GM19043 (cell line): ENCODE results near the gene MTSS2.
"Not testable (repeated sequence)": the region's sequence is repeated elsewhere in the genome, so short reads cannot be mapped to it uniquely, and the experiment has no call there.

Experiments
- ATAC-seq: cut with Tn5 transposase; IDR thresholded peaks from one replicate; pipeline ENCODE4 v1.9.1; 2021; ENCODE audit warnings: low read depth; ENCODE audit not compliant: unreplicated experiment

Gene MTSS2

GRCh38 chr16:70676675-70677498 lies 9.0 kb downstream of the MTSS2 start:
- ATAC-seq = no peak

GRCh38 chr16:70675851-70676513 lies 9.9 kb downstream of the MTSS2 start:
- ATAC-seq = no peak

- no peak for ATAC-seq
Observed at GRCh38 chr16:70674221-70675014, 11.4 kb downstream of the MTSS2 start.

- ATAC-seq = not testable (repeated sequence)
Observed at GRCh38 chr16:70670938-70671337, 14.9 kb downstream of the MTSS2 start.

- ATAC-seq = no peak
Observed at GRCh38 chr16:70670175-70670574, 15.7 kb downstream of the MTSS2 start.

DNA sequence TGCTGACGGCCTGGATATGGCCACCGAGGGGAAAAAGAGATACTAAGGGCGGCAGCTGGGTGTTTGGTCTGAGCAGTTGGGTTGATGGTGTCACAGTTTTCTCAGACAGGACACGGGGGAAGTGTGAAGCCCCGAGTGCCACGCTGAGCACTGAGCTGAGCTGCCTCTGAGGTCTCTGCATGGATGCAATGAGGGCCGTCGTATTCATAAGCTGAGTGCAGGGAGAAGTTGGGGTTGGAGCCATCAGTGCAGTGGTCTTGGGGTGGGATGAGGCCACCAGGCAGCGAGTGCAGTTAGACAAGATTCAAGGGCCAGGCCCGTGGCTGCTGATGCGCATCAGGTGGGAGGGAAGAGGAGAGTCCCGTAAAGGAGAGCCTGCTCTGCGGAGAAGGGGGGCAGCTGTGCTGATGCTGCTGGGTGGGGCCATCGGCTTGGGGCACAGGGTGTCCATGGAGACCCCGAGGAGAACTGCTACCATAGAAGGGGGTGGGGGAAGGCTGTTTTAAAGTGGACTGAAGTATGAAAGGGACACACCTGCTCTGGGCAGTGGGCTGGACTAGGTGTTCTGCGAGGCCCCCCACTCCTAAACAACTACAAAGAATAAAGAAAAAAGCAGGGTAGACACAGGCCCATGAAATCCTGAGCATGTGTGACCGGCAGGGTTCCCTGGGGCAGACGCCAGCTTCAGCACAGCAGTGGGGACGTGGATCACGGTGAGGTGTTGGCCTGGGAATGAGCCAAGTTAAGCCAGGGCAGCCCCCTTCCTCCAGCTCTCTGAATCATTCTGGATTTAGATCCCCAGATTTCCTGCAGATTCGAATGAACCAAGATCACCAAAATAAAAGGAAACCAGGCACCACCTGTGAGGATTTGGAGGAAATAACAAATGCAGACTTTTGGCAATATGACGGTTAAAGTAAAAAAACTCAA lies 19.8 kb downstream of the MTSS2 start:
- ATAC-seq = no peak

DNA sequence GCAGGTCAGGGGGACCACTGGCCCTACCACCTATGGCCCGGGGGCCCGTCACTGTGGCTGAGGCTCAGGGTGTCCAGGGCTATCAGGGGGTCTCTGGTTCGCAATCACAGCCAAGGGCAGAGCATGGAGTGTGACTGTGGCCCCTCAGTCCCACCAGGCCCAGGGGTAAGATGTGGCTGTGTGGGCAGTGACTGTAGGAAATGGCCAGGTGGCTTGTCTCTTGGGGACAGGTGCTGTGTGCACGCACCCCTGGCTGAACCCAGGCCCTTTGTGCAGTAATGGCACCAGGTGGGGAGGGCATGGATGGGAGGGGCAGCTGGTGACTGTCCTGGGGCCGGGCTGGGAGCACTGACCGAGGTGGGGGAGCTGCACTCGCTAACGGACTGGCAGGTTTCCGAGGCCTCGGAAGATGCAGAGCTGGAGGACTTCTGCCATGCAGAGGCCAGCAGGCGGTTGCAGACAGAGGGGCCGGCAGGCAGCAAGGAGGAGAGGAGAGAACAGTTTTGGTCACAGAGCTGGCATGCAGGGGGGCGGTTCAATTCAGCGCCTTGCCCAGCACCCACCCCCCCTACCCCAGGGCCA lies 20.6 kb downstream of the MTSS2 start:
- no peak for ATAC-seq

- no peak for ATAC-seq
Observed at GRCh38 chr16:70664325-70665112, 21.3 kb downstream of the MTSS2 start.

DNA sequence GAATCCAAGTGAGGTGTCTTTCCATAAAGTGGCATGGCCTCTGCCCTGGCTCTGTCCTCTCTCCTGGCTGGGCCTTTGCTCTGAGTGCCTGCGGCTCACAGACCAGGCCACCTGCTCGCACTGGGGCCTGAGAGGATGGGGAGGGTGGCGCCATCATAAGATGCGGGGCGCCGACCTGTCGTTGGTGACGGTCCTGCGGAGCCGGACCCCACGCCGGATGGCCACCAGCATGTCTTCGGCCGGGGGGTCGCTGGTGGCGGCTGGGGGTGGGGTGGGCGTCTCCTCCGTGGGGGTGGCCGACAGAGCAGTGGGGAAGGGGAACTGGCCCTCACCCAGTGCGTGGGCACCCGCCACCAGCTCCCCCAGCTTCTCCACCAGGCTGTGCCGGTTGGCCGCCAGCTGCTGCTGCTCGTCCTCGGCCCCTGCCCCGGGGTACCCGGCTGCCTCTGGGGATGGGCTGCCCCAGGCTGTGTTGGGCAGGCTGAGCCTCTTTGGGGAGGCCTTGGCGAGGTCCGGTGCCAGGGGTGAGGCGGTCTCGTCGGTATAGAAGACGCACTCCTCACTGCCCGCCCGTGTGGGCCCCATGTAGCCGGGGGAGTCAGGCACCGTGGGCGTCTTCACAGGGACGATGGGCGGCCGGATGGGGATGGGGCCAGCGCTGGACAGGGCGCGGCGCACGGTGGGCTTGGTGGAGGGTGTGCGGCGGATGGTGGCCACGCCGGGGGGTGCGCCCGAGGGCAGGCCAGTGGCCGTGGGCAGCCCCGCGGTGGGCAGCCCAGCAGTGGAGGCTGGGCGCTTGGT lies 22.1 kb downstream of the MTSS2 start:
- ATAC-seq = no peak

DNA sequence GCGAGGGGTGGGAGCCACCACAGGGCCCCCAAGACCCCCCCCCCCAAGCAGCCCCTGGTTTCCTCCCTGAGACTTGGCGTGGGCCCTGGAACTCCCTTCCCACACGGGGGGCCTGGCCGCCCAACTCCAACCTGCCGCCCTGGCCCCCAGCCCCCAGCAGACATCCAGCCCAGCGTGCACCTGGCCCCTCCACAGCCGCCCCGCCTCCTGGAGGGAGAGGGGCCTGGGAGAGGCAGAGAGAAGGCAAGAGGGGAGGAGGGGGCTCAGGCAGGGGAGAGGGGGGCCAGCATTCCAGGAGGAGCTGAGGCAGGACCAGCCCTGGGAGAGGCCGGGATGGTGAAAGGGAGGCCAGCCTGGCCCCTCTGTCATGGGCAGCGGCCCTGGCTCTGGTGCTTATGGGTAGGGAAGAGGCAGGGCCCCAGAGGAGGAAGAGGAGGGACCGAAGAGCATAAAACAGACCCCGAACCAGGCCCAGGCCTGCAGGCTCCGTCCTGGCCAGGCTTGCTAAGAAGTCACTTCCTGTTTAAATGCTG lies 22.8 kb downstream of the MTSS2 start:
- ATAC-seq = no peak

GRCh38 chr16:70661918-70662641 lies 23.8 kb downstream of the MTSS2 start:
- ATAC-seq = no peak

DNA sequence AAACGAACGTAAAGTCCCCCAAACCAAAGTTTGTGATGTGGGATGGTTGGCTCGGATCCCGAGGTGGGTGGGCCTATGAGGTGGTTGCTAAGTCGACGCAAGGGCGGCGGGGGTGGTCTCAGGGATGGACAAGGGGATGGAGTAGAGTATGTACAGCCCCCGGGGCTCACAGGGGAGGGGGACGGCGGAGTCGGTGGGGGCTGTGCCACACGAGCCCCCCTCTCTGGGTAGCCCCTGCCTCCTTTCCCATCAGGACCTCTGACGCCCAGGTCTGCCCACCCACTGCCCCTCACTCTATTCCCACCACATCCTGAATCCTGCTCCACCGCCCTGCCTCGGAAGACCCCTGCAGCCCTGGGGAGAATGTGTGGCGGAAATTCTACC lies 24.3 kb downstream of the MTSS2 start:
- no peak for ATAC-seq

GRCh38 chr16:70660672-70661350 lies 25.0 kb downstream of the MTSS2 start:
- ATAC-seq = no peak

DNA sequence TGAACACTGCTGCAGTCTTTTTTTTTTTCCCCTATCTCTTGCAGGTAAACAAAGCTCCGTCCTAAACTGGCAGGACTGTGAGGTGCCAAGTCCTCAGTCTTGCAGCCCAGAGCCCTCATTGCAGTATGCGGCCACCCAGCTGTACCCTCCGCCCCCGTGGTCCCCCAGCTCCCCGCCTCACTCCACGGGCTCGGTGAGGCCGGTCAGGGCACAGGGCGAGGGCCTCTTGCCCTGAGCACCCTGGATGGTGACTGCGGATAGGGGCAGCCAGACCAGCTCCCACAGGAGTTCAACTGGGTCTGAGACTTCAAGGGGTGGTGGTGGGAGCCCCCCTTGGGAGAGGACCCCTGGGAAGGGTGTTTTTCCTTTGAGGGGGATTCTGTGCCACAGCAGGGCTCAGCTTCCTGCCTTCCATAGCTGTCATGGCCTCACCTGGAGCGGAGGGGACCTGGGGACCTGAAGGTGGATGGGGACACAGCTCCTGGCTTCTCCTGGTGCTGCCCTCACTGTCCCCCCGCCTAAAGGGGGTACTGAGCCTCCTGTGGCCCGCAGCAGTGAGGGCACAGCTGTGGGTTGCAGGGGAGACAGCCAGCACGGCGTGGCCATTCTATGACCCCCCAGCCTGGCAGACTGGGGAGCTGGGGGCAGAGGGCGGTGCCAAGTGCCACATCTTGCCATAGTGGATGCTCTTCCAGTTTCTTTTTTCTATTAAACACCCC lies 25.7 kb downstream of the MTSS2 start:
- no peak for ATAC-seq

GRCh38 chr16:70659546-70659945 lies 26.3 kb downstream of the MTSS2 start:
- ATAC-seq = no peak

GRCh38 chr16:70658921-70659320 lies 26.9 kb downstream of the MTSS2 start:
- ATAC-seq = no peak
